Kidney tubule cell (primary cell): ENCODE measurements around the gene NFKBIA.
A peak's percentile ranks its signal among the peaks of the same experiment; 100 is the strongest.
"Not testable (repeated sequence)": the region's sequence is repeated elsewhere in the genome, so short reads cannot be mapped to it uniquely, and the experiment has no call there.

Experiments used
- DNase-seq: peaks from one replicate; pipeline ENCODE4 v3.0.0-alpha.2; 2018; ENCODE audit warnings: low spot score

The NFKBIA gene

DNA sequence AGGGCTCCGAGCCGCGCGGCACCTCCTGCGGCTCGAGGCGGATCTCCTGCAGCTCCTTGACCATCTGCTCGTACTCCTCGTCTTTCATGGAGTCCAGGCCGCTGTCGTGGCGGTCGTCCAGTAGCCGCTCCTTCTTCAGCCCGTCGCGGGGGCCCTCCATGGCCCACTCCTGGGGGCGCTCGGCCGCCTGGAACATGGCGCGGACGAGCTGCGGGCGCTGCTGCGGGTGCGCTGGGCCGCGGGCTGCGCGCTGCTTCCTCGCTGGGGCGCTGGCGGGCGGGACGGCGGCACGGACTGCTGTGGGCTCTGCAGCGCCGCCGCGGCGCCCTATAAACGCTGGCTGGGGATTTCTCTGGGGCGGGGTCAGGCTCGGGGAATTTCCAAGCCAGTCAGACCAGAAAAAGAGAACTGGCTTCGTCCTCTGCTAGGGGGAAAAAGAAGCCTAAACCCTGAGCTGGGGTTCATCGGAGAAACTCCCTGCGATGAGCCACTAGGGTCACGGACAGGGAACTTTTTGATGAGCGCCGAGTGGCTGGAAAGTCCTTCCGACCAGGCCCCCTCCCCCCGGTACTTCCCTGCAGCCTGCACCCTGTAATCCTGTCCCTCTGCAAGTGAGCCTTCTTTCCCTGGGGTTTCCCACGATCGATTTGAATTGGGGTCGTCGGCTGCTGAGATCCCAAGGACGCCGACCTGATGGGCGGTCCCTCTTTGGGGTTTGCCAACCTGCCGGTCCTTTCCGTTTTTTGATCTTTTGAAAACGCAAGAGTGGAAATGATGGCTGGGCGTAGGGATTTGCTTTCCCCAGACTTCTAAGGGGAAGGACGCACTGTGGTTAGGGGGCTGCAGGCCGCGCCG is at the start of gene NFKBIA:
Gene NFKBIA, minus strand, starts transcription at position 301 of the 855 bp plus-strand sequence. Its CDS starts 105 bp downstream, at position 196.
- peak; percentile 95 for DNase-seq

GRCh38 chr14:35446450-35446849 is 41.9 kb upstream of the NFKBIA start:
- DNase-seq, result no peak

GRCh38 chr14:35444104-35444503 is 39.6 kb upstream of the NFKBIA start:
- DNase-seq, result no peak

DNA sequence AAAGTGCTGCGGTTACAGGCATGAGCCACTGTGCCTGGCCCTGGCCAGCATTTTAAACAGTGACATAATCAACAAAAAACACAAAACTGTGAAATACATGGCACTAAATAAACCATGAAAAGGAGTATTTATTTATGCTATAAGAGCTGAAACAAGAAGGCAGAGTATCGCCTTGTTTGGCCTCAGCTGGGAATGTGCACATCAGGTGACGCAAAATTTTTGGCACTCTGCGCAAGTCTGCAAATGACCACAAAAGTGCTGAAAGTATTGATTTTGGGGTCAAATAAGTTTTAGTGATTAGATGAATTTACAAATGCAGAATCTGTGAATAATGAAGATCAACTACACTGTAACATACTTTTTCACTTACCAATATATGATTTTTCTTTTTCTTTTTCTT is 36.6 kb upstream of the NFKBIA start:
- no peak for DNase-seq

DNA sequence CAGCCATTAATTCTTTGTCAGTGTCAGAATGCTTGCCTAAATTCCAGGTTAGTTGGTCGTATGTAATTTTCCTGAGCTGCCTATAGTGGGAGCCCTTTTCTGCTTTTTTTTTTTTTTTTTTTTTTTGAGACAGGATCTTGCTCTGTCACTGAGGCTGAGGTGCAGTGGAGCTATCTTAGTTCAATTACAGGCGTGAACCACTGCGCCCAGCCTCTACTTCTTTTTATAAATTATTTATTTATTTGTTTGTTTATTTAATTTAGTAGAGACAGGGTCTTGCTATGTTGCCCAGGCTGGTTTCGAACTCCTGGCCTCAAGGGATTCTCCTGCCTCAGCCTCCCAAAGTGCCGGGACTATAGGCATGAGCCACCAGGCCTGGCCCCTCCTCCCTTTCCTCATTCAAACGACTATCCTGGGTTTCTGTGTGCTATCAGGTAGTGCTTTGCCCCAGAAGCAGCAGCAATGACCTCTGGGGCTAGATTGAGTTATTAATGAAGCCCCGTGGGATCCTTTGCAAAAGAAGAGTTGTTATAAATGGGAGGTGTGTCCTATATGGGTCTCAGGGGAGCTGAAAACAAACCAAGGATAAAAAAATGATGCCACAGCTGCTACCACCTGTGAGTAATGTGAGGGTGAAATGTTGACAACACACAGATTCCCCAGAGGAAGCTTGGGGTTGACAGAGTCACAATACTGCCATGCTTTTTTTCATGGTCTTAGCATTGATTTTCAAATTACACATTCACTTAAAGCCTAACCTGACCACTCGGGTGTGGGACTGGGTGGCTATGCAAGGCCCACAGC is 34.6 kb upstream of the NFKBIA start:
- DNase-seq, result peak; percentile 20

DNA sequence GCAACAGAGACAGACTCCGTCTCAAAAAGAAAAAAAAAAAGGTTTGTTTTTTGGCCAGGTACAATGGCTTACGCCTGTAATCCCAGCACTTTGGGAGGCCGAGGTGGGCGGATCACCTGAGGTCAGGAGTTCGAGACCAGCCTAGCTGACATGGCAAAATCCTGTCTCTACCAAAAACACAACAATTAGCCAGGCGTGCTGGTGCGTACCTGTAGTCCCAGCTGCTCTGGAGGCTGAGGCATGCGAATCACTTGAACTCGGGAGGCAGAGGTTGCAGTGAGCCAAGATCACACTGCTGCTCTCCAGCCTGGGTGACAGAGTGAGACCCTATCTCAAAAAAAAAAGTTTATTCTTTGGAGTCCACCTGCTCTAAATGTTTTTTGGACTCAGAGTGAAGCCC is 33.9 kb upstream of the NFKBIA start:
- DNase-seq, result not testable (repeated sequence)

- peak; percentile 55 for DNase-seq
Measured at GRCh38 chr14:35435177-35435576, 30.6 kb upstream of the NFKBIA start.

DNA sequence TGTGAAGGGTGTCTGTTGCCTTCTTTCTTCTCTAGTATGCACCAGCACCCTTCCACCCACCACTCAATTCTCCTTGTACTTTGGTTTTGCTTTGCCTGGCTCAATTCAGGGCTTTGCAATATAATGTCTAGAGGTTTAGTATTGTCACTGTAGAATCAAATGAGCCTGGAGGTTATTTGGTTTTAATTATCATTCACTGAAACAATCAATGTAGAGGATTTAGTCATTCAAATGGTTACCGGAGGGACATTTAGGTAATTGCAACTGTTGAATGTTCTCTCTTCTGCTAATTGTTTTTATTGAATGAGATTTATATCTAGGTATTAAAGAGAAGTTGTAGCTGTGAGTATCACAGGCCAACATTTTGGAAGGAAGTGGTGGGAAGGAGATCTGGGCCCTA is 29.3 kb upstream of the NFKBIA start:
- DNase-seq, result no peak

GRCh38 chr14:35430459-35431199 is 26.1 kb upstream of the NFKBIA start:
- DNase-seq, result no peak

GRCh38 chr14:35429951-35430350 is 25.4 kb upstream of the NFKBIA start:
- DNase-seq, result no peak

DNA sequence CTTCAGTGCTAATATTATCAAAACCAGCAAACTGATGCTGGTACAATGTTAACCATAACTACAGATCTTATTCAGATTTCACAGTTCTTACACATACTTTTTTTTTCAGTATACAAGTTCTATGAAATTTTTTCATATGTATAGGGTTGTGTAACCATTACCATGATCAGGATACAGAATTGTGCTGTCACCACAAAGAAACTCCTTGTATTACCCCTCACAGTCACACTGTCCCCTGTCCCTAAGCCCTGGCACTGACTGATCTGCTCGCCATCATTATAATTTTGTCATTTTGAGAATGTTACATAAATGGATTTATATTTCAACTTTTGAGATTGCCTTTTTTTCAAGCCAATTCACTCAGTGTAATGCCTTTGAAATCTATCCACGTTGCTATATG is 21.3 kb upstream of the NFKBIA start:
- DNase-seq, result no peak

- no peak for DNase-seq
Measured at GRCh38 chr14:35423621-35424020, 19.1 kb upstream of the NFKBIA start.

DNA sequence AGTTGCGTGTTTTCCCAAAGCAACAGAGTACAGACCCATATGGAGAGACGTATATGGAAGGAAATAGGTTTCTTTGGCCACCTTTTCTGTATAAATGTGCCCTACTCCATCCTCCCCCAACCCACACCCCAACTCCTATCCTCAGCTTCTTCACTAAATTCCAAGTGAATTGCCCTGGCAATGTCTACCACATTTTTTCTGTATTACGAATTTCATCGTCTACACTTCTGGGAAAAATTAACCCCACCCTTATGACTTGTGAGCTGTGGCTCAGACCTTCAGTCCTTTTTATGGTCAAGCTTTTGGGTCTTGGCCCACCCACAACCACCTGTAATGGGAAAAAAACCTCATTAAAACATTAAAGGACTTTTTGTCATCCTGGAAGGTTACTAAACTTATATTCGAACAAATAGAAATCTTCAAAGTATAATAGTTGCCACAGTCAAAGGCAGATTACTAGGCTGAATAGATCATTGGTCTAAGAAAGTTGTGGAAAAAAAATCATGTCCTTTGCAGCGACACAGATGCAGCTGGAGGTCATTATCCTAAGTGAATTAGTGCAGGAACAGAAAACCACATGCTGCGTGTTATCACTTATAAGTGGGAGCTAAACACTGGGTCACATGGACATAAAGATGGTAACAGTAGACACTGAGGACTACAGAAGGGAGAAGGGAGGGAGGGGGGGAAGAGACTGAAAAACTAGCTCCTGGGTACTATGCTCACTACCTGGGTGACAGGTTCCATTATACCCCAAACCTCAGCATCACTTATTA is 15.7 kb upstream of the NFKBIA start:
- DNase-seq, result peak; percentile 78

GRCh38 chr14:35419429-35419841 is 14.9 kb upstream of the NFKBIA start:
- peak; percentile 78 for DNase-seq

GRCh38 chr14:35418093-35418492 is 13.5 kb upstream of the NFKBIA start:
- DNase-seq, result no peak

GRCh38 chr14:35416108-35416750 is 11.7 kb upstream of the NFKBIA start:
- DNase-seq, result peak; percentile 27

GRCh38 chr14:35414365-35414764 is 9.8 kb upstream of the NFKBIA start:
- DNase-seq, result peak; percentile 86

GRCh38 chr14:35412272-35413056 is 7.9 kb upstream of the NFKBIA start:
- no peak for DNase-seq

DNA sequence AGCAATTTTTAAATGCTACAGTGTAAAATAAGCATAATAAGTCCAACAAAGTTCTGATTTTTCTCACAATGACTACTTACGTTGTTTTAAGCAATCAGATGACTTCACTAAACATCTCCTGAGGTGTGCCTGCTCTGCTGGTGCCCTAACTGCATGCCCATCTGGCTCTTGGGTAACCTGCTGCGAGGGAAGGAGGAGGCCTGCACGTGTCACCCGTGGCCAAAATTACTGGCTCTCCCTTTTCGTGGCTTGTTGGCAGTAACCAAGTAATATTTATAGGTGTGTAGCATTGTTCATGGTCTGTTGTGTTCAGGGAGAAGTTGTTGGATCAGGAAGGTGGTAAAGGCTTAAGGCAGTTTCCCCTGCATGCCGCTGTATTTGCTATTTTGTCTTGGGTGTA is 6.3 kb upstream of the NFKBIA start:
- no peak for DNase-seq

GRCh38 chr14:35409595-35409994 is 5.0 kb upstream of the NFKBIA start:
- DNase-seq, result no peak
